SKM-1 (cell line): ENCODE data around the gene CSGALNACT2.
"Not testable (repeated sequence)": the region's sequence is repeated elsewhere in the genome, so short reads cannot be mapped to it uniquely, and the experiment has no call there.

Source experiments
- DNase-seq: peaks from one replicate; lab custom pipeline; 2025; ENCODE audit not compliant: unreplicated experiment; lab: John Stamatoyannopoulos, UW

CSGALNACT2 gene

GRCh38 chr10:43214956-43215561, 76.8 kb downstream of the CSGALNACT2 start:
- no peak for DNase-seq

GRCh38 chr10:43215758-43216455, 77.7 kb downstream of the CSGALNACT2 start:
- no peak for DNase-seq

- DNase-seq = no peak
Observed at GRCh38 chr10:43216931-43217562, 78.8 kb downstream of the CSGALNACT2 start.

GRCh38 chr10:43217563-43218205, 79.4 kb downstream of the CSGALNACT2 start:
- no peak for DNase-seq

DNA sequence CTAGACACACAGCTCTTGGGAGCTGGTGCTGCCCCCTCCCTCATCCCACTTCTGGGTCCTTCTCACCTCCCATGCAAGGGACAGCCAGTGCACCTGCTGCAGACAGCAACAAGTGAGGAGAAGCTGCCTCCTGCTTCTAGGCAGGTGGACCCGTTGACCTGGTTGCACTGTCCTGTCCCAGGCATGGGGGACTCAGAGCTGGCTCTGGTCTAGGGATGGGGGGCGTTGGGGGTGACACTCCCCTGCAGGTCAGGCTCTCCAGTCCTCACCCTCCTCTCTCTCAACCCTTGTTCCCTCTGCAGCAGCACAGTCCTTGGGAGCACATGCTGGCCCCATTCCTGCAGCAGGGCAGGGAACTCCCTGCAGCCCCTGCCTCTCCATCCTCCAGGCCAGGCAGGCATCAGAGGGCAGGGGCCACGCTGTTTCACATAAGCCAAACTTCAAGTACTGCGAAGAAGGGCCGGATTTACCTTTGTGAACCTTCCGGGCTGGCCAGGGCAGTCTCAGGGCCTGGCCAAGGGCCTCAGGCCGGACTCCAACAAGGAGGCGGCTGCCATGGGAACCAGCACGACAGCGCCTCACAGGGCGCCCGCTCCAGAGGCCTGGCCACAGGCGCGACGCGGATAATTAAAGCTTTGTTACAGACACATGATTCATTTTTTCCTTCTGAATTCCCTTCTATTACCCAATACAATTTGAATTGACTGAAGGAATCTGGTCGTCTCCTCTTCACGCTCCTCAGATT, 80.1 kb downstream of the CSGALNACT2 start:
- no peak for DNase-seq

DNA sequence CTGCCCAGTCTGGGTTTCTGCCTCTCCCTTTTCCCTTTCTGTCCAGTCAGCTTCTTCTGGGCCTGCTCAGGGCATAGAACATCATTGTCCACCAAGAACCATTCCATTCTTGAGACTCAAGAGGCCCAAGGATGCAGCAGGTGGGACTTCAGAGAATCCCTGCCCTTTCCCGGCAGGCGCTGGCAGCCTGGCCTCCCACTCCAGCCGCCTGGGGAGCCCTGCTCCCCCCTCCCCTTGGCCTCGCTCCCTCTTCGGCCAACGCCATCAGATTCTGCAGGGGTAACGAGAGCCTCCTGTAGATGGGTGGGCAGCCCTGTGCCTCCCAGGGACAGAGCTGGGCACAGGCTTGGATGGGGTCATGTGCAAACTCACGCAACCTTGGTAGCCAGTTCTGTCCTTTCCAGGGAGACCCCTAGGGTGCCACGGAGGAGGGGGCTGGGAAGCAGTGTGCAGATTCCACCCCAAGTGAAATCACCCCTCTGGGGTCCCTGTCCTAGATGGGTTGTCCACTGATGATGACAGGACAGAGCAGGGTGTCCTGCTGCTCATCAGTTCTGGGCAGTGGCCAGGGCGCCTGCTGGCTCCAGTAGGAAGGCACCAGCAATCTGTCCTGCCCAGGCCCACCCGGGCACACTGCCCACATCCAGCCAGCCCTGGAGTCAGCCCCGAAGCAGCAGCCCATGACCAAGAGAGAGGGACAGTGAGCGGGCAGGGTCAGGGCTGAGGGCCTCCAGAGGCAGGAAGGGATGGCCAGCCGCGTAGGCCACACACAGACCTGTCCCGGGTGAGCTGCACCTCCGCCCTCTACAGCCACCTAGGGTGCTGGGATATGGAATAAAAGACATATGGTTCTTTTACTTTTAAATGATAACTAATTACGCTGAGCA, 80.9 kb downstream of the CSGALNACT2 start:
- DNase-seq = no peak

DNA sequence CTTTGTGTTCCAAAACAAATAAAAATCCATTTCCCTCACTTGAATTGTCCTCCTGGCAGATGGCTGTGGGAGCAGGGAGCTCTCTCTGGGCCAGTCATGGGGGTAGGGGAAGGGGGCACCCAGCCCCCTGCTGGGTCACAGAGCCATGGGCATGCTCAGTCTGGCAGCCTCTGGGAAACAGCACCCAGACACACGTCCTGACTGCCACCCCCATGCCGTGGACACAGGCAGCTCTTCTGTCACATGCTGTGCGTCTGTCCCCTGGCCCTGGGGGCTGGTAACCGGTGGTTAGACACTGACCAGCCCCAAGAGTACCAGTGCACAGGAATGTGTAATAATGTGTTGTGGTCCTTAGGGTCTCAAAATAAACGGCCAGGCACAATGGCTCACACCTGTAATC, 81.6 kb downstream of the CSGALNACT2 start:
- DNase-seq = no peak

DNA sequence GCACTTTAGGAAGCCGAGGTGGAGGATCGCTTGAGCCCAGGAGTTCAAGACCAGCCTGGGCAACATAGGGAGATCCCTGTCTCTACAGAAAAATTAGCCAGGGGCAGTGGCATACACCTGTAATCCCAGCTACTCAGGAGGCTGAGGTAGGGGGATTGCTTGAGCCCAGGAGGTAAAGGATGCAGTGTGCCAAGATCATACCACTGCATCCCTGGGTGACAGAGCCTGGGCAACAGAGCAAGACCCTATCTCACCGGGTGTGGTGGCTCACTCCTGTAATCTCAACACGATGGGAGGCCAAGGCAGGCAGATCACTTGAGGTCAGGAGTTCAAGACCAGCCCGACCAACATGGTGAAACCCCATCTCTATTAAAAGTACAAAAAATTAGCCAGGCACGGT, 82.0 kb downstream of the CSGALNACT2 start:
- DNase-seq = not testable (repeated sequence)

GRCh38 chr10:43220657-43221418, 82.6 kb downstream of the CSGALNACT2 start:
- no peak for DNase-seq

DNA sequence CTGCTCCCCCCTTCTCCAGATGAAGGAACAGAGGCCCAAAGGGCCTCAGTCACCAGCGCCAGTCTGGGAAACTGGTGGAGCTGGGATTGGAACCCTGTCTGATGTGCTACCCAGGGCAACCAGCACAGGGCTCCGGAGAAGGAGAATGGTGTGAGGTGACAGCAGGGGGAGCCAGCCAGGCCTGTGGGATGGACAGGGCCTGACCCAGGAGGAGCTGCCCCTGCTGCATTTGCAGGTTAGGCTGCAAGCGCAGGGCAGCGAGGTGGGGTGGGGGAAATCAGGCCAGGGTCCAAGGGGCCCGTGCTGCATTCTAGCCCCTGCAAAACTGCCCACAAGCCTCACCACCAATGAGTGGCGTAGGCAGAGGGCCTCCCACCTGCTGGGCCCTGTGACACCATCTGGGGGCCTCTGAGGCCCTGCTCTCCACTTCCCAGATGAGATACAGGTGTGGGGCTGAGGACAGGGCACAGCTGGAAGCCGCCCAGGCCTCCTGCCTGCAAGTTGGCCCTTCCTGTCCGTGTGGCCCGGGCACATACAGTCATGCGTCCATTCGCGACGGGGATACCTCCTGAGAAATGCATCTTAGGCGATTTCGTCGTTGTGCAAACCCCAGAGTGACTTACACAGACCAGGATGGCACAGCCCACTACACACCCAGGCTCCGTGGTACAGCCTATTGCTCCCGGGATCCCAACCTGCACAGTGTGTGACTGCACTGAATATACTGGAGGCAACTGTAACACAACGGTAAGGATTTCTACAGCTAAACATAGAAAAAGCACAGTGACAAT, 83.4 kb downstream of the CSGALNACT2 start:
- no peak for DNase-seq

- no peak for DNase-seq
Observed at GRCh38 chr10:43222210-43222720, 84.0 kb downstream of the CSGALNACT2 start.

GRCh38 chr10:43223056-43223455, 84.8 kb downstream of the CSGALNACT2 start:
- DNase-seq = no peak

DNA sequence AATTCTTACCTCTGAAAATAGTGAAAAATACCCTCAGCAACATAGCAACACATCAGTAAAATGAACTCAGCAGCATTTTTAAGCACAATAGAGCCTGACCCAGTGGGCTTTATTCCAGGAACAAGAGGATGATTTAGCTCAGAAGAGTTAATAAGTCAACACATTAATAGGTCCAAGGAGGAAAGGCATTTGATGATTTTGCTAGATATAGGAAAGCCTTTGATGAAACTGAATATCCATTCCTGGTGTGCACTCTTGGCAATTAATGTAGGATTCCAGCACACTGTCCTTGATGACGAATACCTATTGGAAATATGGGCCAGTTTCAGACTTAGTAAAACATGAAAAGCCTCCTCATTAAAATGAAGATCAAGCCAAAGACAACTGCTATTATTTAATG, 86.1 kb downstream of the CSGALNACT2 start:
- no peak for DNase-seq

GRCh38 chr10:43225004-43225786, 87.0 kb downstream of the CSGALNACT2 start:
- DNase-seq = no peak

GRCh38 chr10:43225787-43226153, 87.5 kb downstream of the CSGALNACT2 start:
- DNase-seq = no peak

DNA sequence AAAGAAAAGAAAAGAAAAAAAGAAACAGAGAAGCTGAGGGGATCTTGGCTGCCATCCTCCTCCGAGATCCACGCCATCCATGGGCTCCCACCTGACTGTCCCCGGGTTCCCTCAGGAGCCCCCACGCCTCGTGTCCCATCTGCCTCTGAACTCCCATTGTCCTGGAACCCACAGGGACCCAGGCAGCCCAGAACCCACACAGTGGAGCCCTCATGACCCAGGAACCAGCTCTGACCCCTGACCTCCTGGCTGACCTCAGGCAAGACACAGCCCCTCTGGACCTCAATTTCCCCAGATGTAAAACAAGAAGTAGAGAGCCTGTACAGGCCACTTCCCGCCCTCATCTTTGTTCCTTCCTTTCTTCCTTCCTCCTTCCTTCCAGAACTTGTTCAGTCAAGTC, 88.2 kb downstream of the CSGALNACT2 start:
- no peak for DNase-seq
